SW480 (cell line): ENCODE data around the gene PRKCA.

Experiments
- DNase-seq: peaks from one replicate; pipeline ENCODE4 v3.0.0-alpha.2; 2016; ENCODE audit warnings: low spot score

Gene PRKCA

DNA sequence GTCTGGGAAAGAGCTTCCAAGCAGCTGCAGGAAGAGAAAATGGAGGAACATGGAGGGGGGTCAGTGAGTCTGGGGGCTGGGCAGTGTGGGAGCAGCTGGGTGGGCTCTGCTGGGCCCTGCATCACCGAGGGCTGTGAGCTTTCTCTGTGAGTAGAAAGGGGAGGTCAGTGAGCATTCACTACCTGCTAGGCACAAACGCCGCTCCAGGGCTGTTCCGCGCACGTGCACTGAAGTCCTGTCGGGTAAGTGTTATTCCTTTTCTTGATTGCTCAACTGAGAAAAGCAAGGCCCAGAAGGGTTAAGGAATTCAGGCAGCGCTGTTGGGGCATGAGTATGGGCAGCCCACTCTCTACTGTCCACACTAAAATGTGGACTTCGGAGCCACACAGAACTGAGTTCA lies 537.2 kb downstream of the PRKCA start:
- no peak for DNase-seq

GRCh38 chr17:66840061-66840460 lies 537.6 kb downstream of the PRKCA start:
- no peak for DNase-seq

DNA sequence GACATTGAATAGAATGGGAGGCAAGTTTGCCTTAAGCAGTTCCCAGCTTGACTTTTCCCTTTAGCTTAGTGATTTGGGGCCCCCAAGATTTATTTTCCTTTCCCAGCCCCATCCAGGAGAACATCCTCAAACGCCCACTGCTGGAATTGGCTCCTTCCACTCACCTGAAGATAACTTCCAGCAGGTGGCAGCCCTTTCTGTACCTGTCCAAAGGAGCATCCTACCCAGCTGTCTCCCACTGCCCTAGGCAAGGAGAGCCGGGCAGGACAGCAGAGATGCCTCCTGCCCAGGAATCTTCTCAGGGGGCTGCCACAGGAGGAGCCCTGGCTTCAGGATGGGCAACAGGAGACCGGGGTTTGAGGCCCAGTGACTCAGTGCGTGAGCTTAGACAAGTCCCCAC lies 538.9 kb downstream of the PRKCA start:
- no peak for DNase-seq

DNA sequence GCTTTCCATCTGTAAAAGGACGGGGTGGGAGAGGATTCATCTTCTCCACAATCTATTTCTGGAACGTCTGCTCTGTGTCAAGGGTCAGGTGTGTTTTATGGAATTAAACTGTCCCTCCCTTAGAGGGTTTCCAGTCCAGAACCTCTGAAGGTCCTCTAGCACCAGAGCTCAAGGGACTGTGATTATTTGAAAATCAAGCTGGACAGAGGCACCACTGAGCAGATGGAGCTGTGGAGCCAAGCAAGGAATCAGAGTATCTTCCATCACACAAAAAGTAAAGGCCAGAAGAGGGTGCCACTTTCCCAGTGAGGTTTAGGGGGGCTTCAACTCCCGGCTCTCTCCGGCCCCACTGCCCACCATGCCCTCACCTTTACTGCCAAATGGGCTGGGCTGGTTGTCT lies 539.3 kb downstream of the PRKCA start:
- DNase-seq: no peak

DNA sequence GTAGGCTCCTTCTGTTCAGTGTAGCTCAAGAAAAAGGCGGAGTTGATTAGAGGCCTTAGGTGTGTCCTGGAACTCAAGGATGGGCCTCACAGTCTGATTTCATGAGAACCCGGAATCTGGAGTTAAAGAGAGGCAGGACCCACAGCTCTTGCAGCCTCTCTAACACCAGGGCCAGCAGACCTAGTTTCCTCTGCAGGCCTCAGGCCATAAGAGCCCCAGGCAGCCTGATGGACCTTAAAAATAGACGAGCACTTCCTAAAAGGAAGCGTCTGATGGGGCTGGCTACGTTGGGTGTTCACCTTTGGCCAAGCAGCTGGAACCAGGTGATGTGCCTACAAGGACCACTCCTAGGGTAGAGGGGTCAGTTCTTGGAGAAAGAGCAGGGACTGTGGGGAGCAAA lies 540.1 kb downstream of the PRKCA start:
- DNase-seq: no peak

DNA sequence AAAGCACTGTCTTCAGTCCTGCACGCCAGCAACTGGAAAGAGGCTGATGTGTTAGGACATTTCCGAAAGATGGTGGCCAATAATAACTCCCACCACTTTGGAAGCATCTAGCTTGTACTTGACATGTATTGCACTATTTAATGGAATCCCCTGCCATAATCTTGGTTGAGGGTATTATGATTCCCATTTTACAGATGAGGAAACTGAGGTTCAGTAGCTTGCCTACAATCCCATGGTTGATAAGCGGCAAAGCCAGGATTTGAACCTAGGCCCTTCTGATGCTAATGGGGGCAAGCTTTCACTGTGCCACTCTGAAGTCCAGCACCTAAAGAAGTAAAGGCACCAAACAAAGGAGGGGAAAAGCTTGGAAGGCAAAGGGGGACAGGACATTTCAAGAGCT lies 540.5 kb downstream of the PRKCA start:
- DNase-seq: no peak

DNA sequence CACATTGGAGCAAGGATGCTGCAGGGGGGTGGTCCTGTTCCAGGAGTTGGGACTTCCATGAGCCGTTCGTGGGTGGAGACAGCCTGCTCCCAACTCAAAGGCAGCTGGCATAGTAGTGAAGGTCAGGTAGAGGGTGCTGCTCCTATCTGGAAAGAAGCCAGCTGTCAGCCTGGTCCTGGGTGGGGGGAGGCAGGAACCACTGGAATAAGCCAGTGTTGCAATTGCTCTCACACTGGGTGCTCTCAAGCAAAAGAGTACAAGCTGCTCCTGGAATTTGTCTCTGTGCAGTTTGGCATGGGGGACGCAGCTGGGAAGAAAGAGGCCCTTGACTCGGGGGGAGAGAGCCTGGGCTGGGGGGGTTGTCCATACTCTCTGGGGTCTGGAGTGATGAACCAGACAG lies 541.2 kb downstream of the PRKCA start:
- no peak for DNase-seq

GRCh38 chr17:66847704-66848103 lies 545.3 kb downstream of the PRKCA start:
- DNase-seq: no peak

DNA sequence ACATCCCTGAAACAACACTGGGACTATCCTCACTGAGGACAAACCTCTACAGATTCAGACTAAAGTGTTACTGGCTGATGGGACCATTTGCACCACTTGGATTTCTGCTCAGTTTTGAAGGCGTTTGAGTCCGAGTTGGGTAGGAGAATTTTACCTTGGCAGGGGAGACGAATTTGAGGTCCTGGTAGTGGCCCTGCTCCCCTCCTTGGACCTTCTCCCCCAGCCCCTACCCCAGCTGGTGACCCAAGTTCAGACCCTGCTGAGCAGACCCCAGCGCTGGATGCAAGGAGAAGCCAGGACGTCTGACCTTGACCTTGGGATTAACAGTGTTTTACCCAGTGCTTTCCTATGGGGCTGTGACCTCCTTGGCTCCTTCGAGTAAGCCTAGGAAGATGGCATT lies 546.1 kb downstream of the PRKCA start:
- DNase-seq: no peak

DNA sequence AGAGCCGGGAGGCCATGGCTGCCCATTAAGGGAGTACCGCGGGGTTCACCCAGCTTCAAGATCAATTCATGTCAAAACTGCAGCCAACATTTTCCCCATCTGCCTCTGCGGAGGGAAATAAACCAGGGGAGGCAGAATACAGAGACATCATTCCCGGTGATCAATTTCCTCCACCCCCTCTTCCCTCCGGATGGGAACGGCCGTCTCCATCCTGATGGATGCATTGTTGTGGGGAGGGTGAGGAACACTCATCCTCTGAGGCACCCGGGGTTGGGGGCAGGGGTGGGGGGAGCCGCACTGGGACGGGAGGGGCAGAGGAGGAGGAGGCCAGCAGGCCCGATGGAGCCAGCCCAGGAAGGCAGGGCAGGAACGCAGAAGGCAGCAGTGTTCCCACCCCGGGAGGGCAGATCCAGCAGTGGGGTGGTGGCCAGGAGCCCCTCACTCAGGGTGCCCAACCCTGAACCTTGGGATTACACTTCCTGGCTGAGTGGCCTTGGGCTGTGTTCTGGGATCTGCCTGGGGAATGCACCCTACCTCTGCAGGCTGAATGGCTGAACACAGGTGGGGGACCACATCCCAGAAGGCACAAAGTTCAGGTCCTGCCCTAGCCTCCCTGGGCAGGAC lies 546.7 kb downstream of the PRKCA start:
- DNase-seq: no peak

DNA sequence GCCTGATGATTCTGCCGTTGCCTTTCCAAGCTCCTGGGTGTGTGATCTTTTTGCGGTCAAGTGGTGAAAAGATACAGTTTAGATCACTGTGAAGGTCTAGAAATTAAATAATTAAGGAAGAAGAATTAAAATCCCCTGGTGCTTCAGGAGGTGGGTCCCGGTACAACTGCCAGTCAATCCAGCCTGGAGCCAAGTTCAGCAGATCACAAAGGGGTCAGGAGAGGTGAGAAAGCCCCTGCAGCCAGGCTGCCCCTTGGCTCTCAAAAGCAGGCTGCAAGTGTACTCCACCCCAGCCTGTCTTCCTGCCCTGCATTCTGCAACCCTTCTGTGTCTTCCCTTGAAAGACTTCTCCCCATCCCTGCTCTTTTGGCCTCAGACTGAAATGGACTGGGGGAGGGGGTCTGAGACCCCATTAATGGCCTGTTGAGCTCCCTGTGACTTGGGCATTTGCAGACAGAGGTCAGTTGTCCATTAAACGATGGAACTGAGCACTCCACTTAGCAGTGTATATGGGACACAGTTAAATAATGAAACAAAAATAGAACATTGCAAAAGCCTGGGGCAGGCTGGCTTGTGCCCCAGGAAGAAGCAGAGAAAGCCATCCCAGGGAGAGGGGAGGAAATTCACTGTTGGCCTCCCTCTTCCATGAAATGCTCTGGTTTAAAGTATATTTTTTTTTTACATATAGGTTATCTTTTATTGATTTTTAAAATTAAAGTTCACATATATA lies 547.6 kb downstream of the PRKCA start:
- no peak for DNase-seq

DNA sequence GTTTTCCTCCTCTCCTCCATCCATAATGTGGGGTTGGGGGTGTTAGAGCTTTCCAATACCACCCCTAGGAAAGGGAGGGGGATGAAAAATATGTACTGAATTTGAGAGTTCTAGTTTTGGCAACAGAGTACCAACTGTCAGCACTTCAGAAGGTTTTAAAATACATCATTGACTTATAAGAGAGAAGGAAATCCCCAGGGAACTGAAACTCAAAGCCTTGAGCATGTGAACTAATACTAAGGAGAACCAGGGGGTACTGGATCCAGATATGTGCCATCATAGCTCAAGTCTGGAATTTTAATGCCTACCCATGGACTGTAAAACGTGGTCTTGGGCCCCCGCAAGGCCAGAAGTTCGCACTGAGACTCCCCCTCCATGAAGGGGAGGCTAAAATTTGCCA lies 548.3 kb downstream of the PRKCA start:
- no peak for DNase-seq

GRCh38 chr17:66855204-66855603 lies 552.8 kb downstream of the PRKCA start:
- DNase-seq: no peak

GRCh38 chr17:66858226-66859083 lies 556.0 kb downstream of the PRKCA start:
- DNase-seq: peak; percentile 8

DNA sequence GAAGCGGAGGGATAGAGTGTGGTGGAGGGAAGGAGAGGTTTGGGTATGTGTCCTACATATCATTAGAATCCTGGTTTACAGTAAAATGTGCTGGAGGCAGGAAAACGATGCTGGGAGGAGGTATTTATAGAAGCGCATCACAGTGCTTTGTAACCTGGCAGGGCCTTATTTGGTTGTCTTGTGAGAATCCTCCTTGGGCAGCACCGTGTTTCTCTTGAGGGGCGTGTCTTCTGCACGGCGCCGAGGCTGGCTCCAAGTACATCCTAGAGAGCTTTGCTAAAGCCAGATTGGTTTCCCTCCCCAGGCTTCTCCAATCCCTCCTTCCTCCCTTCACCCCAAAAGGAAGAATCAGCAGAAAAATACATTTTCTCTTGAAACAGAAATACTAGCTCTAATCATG lies 556.9 kb downstream of the PRKCA start:
- no peak for DNase-seq

GRCh38 chr17:66860204-66860603 lies 557.8 kb downstream of the PRKCA start:
- no peak for DNase-seq
